CD14-positive monocyte (primary cell): Measurements from ENCODE around the gene NDUFB7. TPM values are rescaled to one million over a fixed set of nuclear protein-coding genes. Genes with fewer than 3 reads are reported as not detected.

Experiments
- DNase-seq, 3 donors: peaks; one replicate each; pipeline ENCODE4 v3.0.0-alpha.2; 2011 to 2022
- H2AFZ ChIP-seq: 2 replicates; pipeline ENCODE4 v1.6.0; 2012; ENCODE audit warnings: mild to moderate bottlenecking, low read depth, low read length, inconsistent platforms; ENCODE audit not compliant: insufficient read depth, poor library complexity, severe bottlenecking
- H3K27ac ChIP-seq, 2 donors: 1 replicate in 1 of 2; 2 replicates in 1 of 2; pipeline ENCODE4 v1.5.1; 2012 to 2013; ENCODE audit warnings: low read length in 2 of 2, control low read depth in 1 of 2, inconsistent platforms in 1 of 2, low read depth in 1 of 2, mild to moderate bottlenecking in 1 of 2
- H3K27me3 ChIP-seq, 2 donors: one replicate each; pipeline versions ENCODE4 v1.6.0 to v1.6.1; 2011 to 2013; ENCODE audit warnings: low read length in 2 of 2; ENCODE audit not compliant: control insufficient read depth in 2 of 2, insufficient read depth in 2 of 2
- H3K36me3 ChIP-seq, 2 donors: replicated peaks in 1 of 2; 1 replicate in 1 of 2; 2 replicates in 1 of 2; pipeline versions ENCODE4 v1.5.1 to v1.6.1; 2012 to 2013; ENCODE audit warnings: low read length in 2 of 2, control low read depth in 1 of 2, inconsistent platforms in 1 of 2, mild to moderate bottlenecking in 1 of 2; ENCODE audit not compliant: insufficient read depth in 2 of 2, control insufficient read depth in 1 of 2
- H3K4me1 ChIP-seq, 2 donors: 1 replicate in 1 of 2; 2 replicates in 1 of 2; pipeline versions ENCODE4 v1.5.1 to v1.6.1; 2012 to 2013; ENCODE audit warnings: low read length in 2 of 2, control low read depth in 1 of 2, inconsistent platforms in 1 of 2, mild to moderate bottlenecking in 1 of 2, moderate library complexity in 1 of 2; ENCODE audit not compliant: insufficient read depth in 2 of 2, control insufficient read depth in 1 of 2
- H3K4me2 ChIP-seq: replicated peaks from 2 replicates; pipeline ENCODE3; 2012; ENCODE audit warnings: low read length, moderate library complexity, mild to moderate bottlenecking; ENCODE audit not compliant: poor library complexity, severe bottlenecking; ENCODE audit errors: extremely low read depth
- H3K4me3 ChIP-seq, 3 experiments: fragments of 200-600 bp in 1 of 3; sonication (generic) in 1 of 3; replicated peaks in 1 of 3; 1 replicate in 2 of 3; 2 replicates in 1 of 3; pipeline ENCODE4 v1.5.1; 2011 to 2013; ENCODE audit warnings: low read length in 3 of 3, mild to moderate bottlenecking in 3 of 3, control low read depth in 2 of 3, low read depth in 2 of 3, inconsistent platforms in 1 of 3, moderate library complexity in 1 of 3
- H3K79me2 ChIP-seq: 2 replicates; pipeline ENCODE4 v1.6.0; 2012; ENCODE audit warnings: mild to moderate bottlenecking, control low read depth, inconsistent platforms, low read length, moderate library complexity; ENCODE audit not compliant: insufficient read depth
- H3K9ac ChIP-seq: 2 replicates; pipeline ENCODE4 v1.6.0; 2017; ENCODE audit warnings: low read length, mild to moderate bottlenecking; ENCODE audit not compliant: insufficient read depth, poor library complexity, severe bottlenecking
- H3K9me3 ChIP-seq, 2 donors: replicated peaks in 1 of 2; 1 replicate in 1 of 2; 2 replicates in 1 of 2; pipeline versions ENCODE4 v1.5.1 to v1.6.1; 2012 to 2013; ENCODE audit warnings: low read length in 2 of 2, control low read depth in 1 of 2; ENCODE audit not compliant: control insufficient read depth in 1 of 2, insufficient read depth in 1 of 2
- H4K20me1 ChIP-seq: 2 replicates; pipeline ENCODE4 v1.6.0; 2012; ENCODE audit warnings: mild to moderate bottlenecking, low read length, control low read depth, moderate library complexity; ENCODE audit not compliant: insufficient read depth
- H3K27ac Mint-ChIP-seq, 7 donors: one replicate each; pipeline ENCODE4 v1.8.0; 2020; ENCODE audit warnings: mild to moderate bottlenecking in 7 of 7, mixed read lengths in 7 of 7, moderate library complexity in 6 of 7, inconsistent platforms in 2 of 7
- H3K27me3 Mint-ChIP-seq, 3 donors: one replicate each; pipeline ENCODE4 v1.8.0; 2021 to 2022; ENCODE audit warnings: low read depth in 3 of 3, mild to moderate bottlenecking in 3 of 3, mixed read lengths in 3 of 3, moderate library complexity in 3 of 3, inconsistent platforms in 1 of 3
- H3K36me3 Mint-ChIP-seq, 2 donors: one replicate each; pipeline ENCODE4 v1.8.0; 2020; ENCODE audit warnings: mixed read lengths in 2 of 2, inconsistent platforms in 1 of 2, mild to moderate bottlenecking in 1 of 2
- H3K4me1 Mint-ChIP-seq: one replicate; pipeline ENCODE4 v1.8.0; 2020; ENCODE audit warnings: mild to moderate bottlenecking, mixed read lengths
- H3K4me3 Mint-ChIP-seq, 2 donors: one replicate each; pipeline ENCODE4 v1.8.0; 2020; ENCODE audit warnings: mild to moderate bottlenecking in 2 of 2, mixed read lengths in 2 of 2, moderate library complexity in 1 of 2
- H3K9me3 Mint-ChIP-seq, 7 donors: one replicate each; pipeline ENCODE4 v1.8.0; 2020 to 2022; ENCODE audit warnings: mixed read lengths in 7 of 7, mild to moderate bottlenecking in 6 of 7, moderate library complexity in 6 of 7, inconsistent platforms in 2 of 7
- CTCF ChIP-seq: fragments of 200-600 bp; IDR thresholded peaks from one replicate; pipeline ENCODE4 v1.8.0; 2022; ENCODE audit warnings: antibody characterized with exemption, mild to moderate bottlenecking
- WGBS: methylation state at CpG from one replicate; pipeline ENCODE4 v1.1.5; 2013; ENCODE audit warnings: missing lambda C conversion rate; ENCODE audit not compliant: insufficient coverage; 5-methylcytosine and 5-hydroxymethylcytosine counted together
- intact Hi-C, 2 donors: fragments of 100-400 bp; cut with micrococcal nuclease; formaldehyde crosslinking; loops; one replicate each; pipeline versions ENCODE4 v1.15.0 to v1.15.1; 2023
- polyA plus RNA-seq, 3 donors: library from polyadenylated mRNA; depleted of rRNA in 1 of 3; unstranded in 2 of 3; stranded (reverse) in 1 of 3; fragments of 300-500 nt in 2 of 3; fragments of >200 nt in 1 of 3; fragmentation: Illumina TruSeq in 2 of 3; gene quantifications; 1 replicate in 2 of 3; 2 replicates in 1 of 3; pipeline ENCODE4 v1.2.3, GENCODE V29; 2012 to 2021
- small RNA-seq: library from RNA; depleted of rRNA; stranded (forward); fragments of <200 nt; gene quantifications from one replicate; pipeline ENCODE3, GENCODE V24; 2012; ENCODE audit warnings: low read depth; ENCODE audit not compliant: insufficient read length

The NDUFB7 gene
- polyA plus RNA-seq, 3 donors: 137 to 313 (median 204) TPM

GRCh38 chr19:14516746-14517438 is 55.0 kb downstream of the NDUFB7 start:
- TF ChIP-seq CTCF: no peak
- Mint-ChIP-seq H3K4me1 (peaks cover 40% of the 10 kb centered on the region), H3K4me3 (peak overlapping the region; percentile 89 to 93), H3K27me3 (peaks cover 0 to 2% (median 1%) of the 10 kb centered on the region in 3 donors), H3K36me3 (peaks cover 34 to 35% of the 10 kb centered on the region in 2 donors), H3K9me3 (no peaks in the 10 kb centered on the region), H3K27ac (peak overlapping the region; percentile 20 to 91 (median 81))
- Histone ChIP-seq H3K9me3 (no peaks in the 10 kb centered on the region), H3K79me2 (peaks cover 37% of the 10 kb centered on the region), H3K4me3 (peak overlapping the region; percentile 70 to 94 (median 88)), H3K4me2 (peak overlapping the region; percentile 100), H3K36me3 (peaks cover 28 to 32% of the 10 kb centered on the region in 2 donors), H2AFZ (no peak overlapping the region), H4K20me1 (peaks cover 47% of the 10 kb centered on the region), H3K4me1 (peaks cover 30 to 37% of the 10 kb centered on the region in 2 donors), H3K27ac (peak overlapping the region; percentile 36 to 93), H3K9ac (peak overlapping the region; percentile 93), H3K27me3 (no peaks in the 10 kb centered on the region)
- intact Hi-C loops: no loop called here
- WGBS: 54% methylated on average over 16 of the region's 22 CpGs
- no peak for DNase-seq

Small RNA genes lying within 50 kb of the gene (small RNA-seq; reads per million reads assigned to genes)
- not detected for gene RN7SL842P

Other genes starting within 250 kb of the NDUFB7 start
- 100 to 1,000 TPM; 259 to 388 (median 279) TPM for gene ADGRE5, start 190.6 kb downstream of the NDUFB7 start, polyA plus RNA-seq
- gene DDX39A, start 152.7 kb downstream of the NDUFB7 start, polyA plus RNA-seq: 100 to 1,000 TPM in 1 of 3 donors, 10 to 100 TPM in 2; 78.7 to 187 (median 83.5) TPM
- gene PKN1, start 138.8 kb downstream of the NDUFB7 start, polyA plus RNA-seq: 100 to 1,000 TPM in 1 of 3 donors, 10 to 100 TPM in 2; 49.5 to 119 (median 49.6) TPM
- not detected for gene PTGER1, start 96.7 kb downstream of the NDUFB7 start, polyA plus RNA-seq
- 1 to 10 TPM; 4.0 to 6.2 (median 4.8) TPM for gene GIPC1, start 75.9 kb downstream of the NDUFB7 start, polyA plus RNA-seq
- 100 to 1,000 TPM in 1 of 3 donors, 10 to 100 TPM in 2; 59.3 to 107 (median 70.9) TPM for gene DNAJB1, start 53.7 kb downstream of the NDUFB7 start, polyA plus RNA-seq
- gene TECR, start 42.5 kb downstream of the NDUFB7 start, polyA plus RNA-seq: 10 to 100 TPM; 59.8 to 79.6 (median 76.7) TPM
- gene CLEC17A, start 11.0 kb upstream of the NDUFB7 start, polyA plus RNA-seq: 1 to 10 TPM in 2 of 3 donors, under 1 TPM in 1; 0.62 to 3.4 (median 2.6) TPM
- 10 to 100 TPM; 27.3 to 92.0 (median 28.3) TPM for gene ADGRE3, start 102.8 kb upstream of the NDUFB7 start, polyA plus RNA-seq
- 10 to 100 TPM in 1 of 3 donors, 1 to 10 TPM in 2; 7.6 to 43.0 (median 9.3) TPM for gene ZNF333, start 118.0 kb upstream of the NDUFB7 start, polyA plus RNA-seq
- gene ADGRE2, start 206.5 kb upstream of the NDUFB7 start, polyA plus RNA-seq: 10 to 100 TPM; 13.1 to 91.1 (median 47.6) TPM